HepG2 (cell line): ENCODE measurements around the gene HAUS5. TPM values are rescaled to one million over a fixed set of nuclear protein-coding genes. Genes with fewer than 3 reads are reported as not detected.
"Not testable (repeated sequence)": the region's sequence is repeated elsewhere in the genome, so short reads cannot be mapped to it uniquely, and the experiment has no call there.

Source experiments
- ATAC-seq: fragments of 200-7000 bp; cut with Tn5 transposase; 3 replicates; pipeline ENCODE4 v1.9.1; 2020; ENCODE audit warnings: mild to moderate bottlenecking, moderate library complexity
- BruUV-seq: library from RNA; stranded (reverse); fragments of 400-500 nt; replicated peaks from 2 replicates; lab custom pipeline; 2021; lab: Mats Ljungman, UMichigan
- CTCF ChIA-PET: fragments of 300-600 bp; formaldehyde crosslinking; extraction: SDS; loops from one replicate; lab custom pipeline; 2021; ENCODE audit warnings: low total read pairs, inconsistent platforms, low intra/inter-chr PET ratio; lab: Yijun Ruan, JAX
- POLR2A ChIA-PET: fragments of 350-600 bp; sonication (Branson Sonifier 250); formaldehyde crosslinking; loops from one replicate; lab custom pipeline; 2020; ENCODE audit warnings: antibody characterized with exemption, inconsistent platforms; lab: Yijun Ruan, JAX
- DNase-seq: peaks from one replicate; pipeline ENCODE4 v3.0.0-alpha.2; 2015; ENCODE audit warnings: low spot score
- FAIRE-seq: peaks from 3 replicates; lab custom pipeline; 2011; peaks lifted over from hg19 to GRCh38; lab: Jason Lieb, UNC
- H2AFZ ChIP-seq: one replicate; pipeline ENCODE4 v1.6.1; 2011; ENCODE audit warnings: low read length, inconsistent platforms
- H3K27ac ChIP-seq: fragments of 300-600 bp; 3 replicates; pipeline ENCODE4 v1.8.0; 2011; ENCODE audit warnings: mixed run types, mild to moderate bottlenecking, mixed read lengths, low read length, inconsistent platforms; ENCODE audit not compliant: insufficient read depth; ENCODE audit errors: extremely low read length
- H3K27me3 ChIP-seq, 2 experiments: fragments of 200-600 bp in 1 of 2; 2 replicates in 1 of 2; 3 replicates in 1 of 2; pipeline versions ENCODE4 v1.6.0 to v1.8.0; 2011; ENCODE audit warnings: low read length in 2 of 2, mild to moderate bottlenecking in 2 of 2, moderate library complexity in 2 of 2, inconsistent platforms in 1 of 2; ENCODE audit not compliant: insufficient read depth in 2 of 2, control insufficient read depth in 1 of 2
- H3K36me3 ChIP-seq, 2 experiments: fragments of 200-600 bp in 1 of 2; replicated peaks in 1 of 2; 2 replicates in 1 of 2; 3 replicates in 1 of 2; pipeline versions ENCODE4 v1.5.1 to v1.8.0; 2011; ENCODE audit warnings: low read length in 2 of 2, inconsistent platforms in 1 of 2; ENCODE audit not compliant: insufficient read depth in 2 of 2, control insufficient read depth in 1 of 2
- H3K4me1 ChIP-seq: 2 replicates; pipeline ENCODE4 v1.5.1; 2012; ENCODE audit warnings: low read length, inconsistent platforms; ENCODE audit not compliant: insufficient read depth
- H3K4me2 ChIP-seq: 2 replicates; pipeline ENCODE4 v1.6.0; 2011; ENCODE audit warnings: low read depth, low read length, inconsistent platforms
- H3K4me3 ChIP-seq, 3 experiments: fragments of 200-600 bp in 1 of 3; sonication (generic), shearing (Covaris generic) in 1 of 3; replicated peaks in 1 of 3; 2 replicates each; pipeline ENCODE4 v1.5.1; 2011 to 2016; ENCODE audit warnings: low read length in 3 of 3, inconsistent platforms in 2 of 3, low read depth in 2 of 3, mild to moderate bottlenecking in 2 of 3, control low read depth in 1 of 3, mixed read lengths in 1 of 3; ENCODE audit not compliant: insufficient read depth in 1 of 3
- H3K79me2 ChIP-seq: one replicate; pipeline ENCODE4 v1.6.1; 2011; ENCODE audit warnings: low read length, inconsistent platforms; ENCODE audit not compliant: insufficient read depth
- H3K9ac ChIP-seq: 2 replicates; pipeline ENCODE4 v1.6.0; 2011; ENCODE audit warnings: mild to moderate bottlenecking, low read depth, low read length, inconsistent platforms; ENCODE audit not compliant: insufficient read depth
- H3K9me3 ChIP-seq: 2 replicates; pipeline ENCODE4 v1.5.1; 2012; ENCODE audit warnings: mild to moderate bottlenecking, low read length
- H4K20me1 ChIP-seq: 2 replicates; pipeline ENCODE4 v1.6.0; 2011; ENCODE audit warnings: inconsistent platforms, mild to moderate bottlenecking, low read length, moderate library complexity; ENCODE audit not compliant: insufficient read depth
- KDM2A ChIP-seq: sonication (generic); formaldehyde crosslinking; IDR thresholded peaks from 2 replicates; pipeline ENCODE4 v1.4.0; 2020; ENCODE audit warnings: low read depth, missing genetic modification reagents, borderline replicate concordance
- ZNF180 ChIP-seq: sonication (generic); formaldehyde crosslinking; IDR thresholded peaks from 2 replicates; pipeline ENCODE4 v1.4.0; 2020; ENCODE audit warnings: low read depth, missing genetic modification reagents, borderline replicate concordance
- ZNF296 ChIP-seq: sonication (generic); formaldehyde crosslinking; conservative IDR thresholded peaks from 2 replicates; pipeline ENCODE4 v1.5.0; 2020; ENCODE audit warnings: mild to moderate bottlenecking, missing genetic modification reagents
- ZNF772 ChIP-seq: sonication (generic); formaldehyde crosslinking; IDR thresholded peaks from 2 replicates; pipeline ENCODE4 v1.5.0; 2020; ENCODE audit warnings: mild to moderate bottlenecking, missing genetic modification reagents
- ZSCAN29 ChIP-seq: sonication (generic); formaldehyde crosslinking; conservative IDR thresholded peaks from 2 replicates; pipeline ENCODE4 v1.4.0; 2020; ENCODE audit warnings: mild to moderate bottlenecking, missing genetic modification reagents
- ZXDC ChIP-seq: sonication (generic); formaldehyde crosslinking; IDR thresholded peaks from 2 replicates; pipeline ENCODE4 v1.5.0; 2020; ENCODE audit warnings: mild to moderate bottlenecking, missing genetic modification reagents
- WGBS: methylation state at CpG from one replicate; pipeline ENCODE4 v1.1.6; 2017; ENCODE audit warnings: low lambda C conversion rate; 5-methylcytosine and 5-hydroxymethylcytosine counted together
- in situ Hi-C: cut with HindIII; loops from 2 replicates; pipeline ENCODE4 v1.10.0; 2017; ENCODE audit warnings: low pct_unique_long_range_greater_than_20kb; ENCODE audit not compliant: extremely low pct_ligation_motif_present
- intact Hi-C: fragments of 100-400 bp; cut with micrococcal nuclease; formaldehyde crosslinking; loops from one replicate; pipeline ENCODE4 v1.10.0; 2022; ENCODE audit not compliant: unreplicated experiment
- polyA plus RNA-seq, 8 experiments: library from polyadenylated mRNA; depleted of rRNA in 3 of 8; stranded (reverse) in 7 of 8; unstranded in 1 of 8; fragments of >200 nt; fragmentation: Illumina TruSeq in 4 of 8; extraction: Trizol in 4 of 8; gene quantifications; 2 replicates each; pipeline versions ENCODE4 v1.2.1 to v1.2.3, GENCODE V29; 2011 to 2016; ENCODE audit warnings: low read depth in 4 of 8, missing spikeins in 1 of 8, mixed read lengths in 1 of 8; ENCODE audit not compliant: insufficient read depth in 1 of 8
- total RNA-seq, 5 experiments: library from RNA; depleted of rRNA; stranded (reverse); fragments of >200 nt; fragmentation: Illumina TruSeq; extraction: Trizol; gene quantifications; 2 replicates each; pipeline ENCODE4 v1.2.3, GENCODE V29; 2016; ENCODE audit warnings: low read depth in 1 of 5

HAUS5 gene
- total and polyA plus RNA-seq, 2 of the 13 experiments (the other 11 are each of a cell fraction or from before 2014, with no cell fraction given), result 10.3 to 17.7 TPM

DNA sequence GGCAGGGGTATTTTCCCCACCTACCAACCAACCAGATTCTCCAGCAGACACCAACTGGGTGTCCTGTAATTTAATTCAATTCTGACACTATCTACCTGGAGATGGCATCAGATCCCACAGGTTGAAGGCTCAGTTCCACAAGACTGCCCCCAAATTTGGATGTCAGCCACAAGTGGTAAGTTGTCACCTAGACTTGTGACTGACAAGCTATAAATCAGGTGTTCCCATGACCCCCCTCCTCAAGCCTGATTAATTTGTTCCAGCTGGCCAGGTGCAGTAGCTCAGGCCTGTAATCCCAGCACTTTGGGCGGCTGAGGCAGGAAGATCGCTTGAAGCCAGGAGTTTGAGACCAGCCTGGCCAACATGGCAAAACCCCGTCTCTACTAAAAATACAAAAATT is 10.6 kb upstream of the HAUS5 start (continued):
- no peak for TF ChIP-seq KDM2A (CRISPR knock-in tag)
- TF ChIP-seq ZNF180 (CRISPR knock-in tag), result no peak

DNA sequence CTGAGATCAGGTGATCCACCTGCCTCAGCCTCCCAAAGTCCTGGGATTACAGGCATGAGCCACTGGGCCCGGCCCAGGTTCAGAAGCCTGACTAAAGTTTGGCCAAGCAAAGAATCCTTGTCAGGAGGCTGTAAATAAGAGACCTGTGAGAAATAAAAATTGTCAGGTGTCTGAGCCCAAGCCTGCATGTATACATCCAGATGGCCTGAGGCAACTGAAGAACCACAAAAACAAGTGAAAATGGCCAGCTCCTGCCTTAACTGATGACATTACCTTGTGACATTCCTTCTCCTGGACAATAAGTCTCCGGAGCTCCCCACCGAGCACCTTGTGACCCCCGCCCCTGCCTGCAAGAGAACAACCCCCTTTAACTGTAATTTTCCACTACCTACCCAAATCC is 8.1 kb upstream of the HAUS5 start:
- DNase-seq, FAIRE-seq, ATAC-seq, H4K20me1 ChIP-seq, in situ Hi-C loops, H3K79me2 ChIP-seq, H3K36me3 ChIP-seq, H2AFZ ChIP-seq, CTCF ChIA-PET, intact Hi-C loops: not testable (repeated sequence)
- BruUV-seq, result TSS peak; percentile 99
- WGBS, result 13% methylated on average over 4 of the region's 4 CpGs
- H3K4me2 ChIP-seq, result peak overlapping the region; percentile 76
- TF ChIP-seq ZNF772 (CRISPR knock-in tag) (peak; percentile 12; the same call in 1 of the 2 replicates), ZXDC (CRISPR knock-in tag) (0 out of 2 replicates have a peak, but pooled peaks have one; percentile 46), ZNF296 (CRISPR knock-in tag) (peak; percentile 34; the same call in 1 of the 2 replicates), ZSCAN29 (CRISPR knock-in tag) (0 out of 2 replicates have a peak, but pooled peaks have one; percentile 13)
- peaks cover 23% of the 10 kb centered on the region for H3K9me3 ChIP-seq
- H3K4me1 ChIP-seq, result peaks cover 20% of the 10 kb centered on the region
- POLR2A ChIA-PET, result interaction anchor here (1.0 to 3.0 kb wide), 5 partner anchors 8 to 57 kb away, joined by 5 to 13 read pairs (median 6); partner anchors contain the start of gene COX6B1
- H3K4me3 ChIP-seq, result peak overlapping the region; percentile 19 to 60 (median 46); a peak in 3 of 6 replicates
- peaks cover 0 to 11% of the 10 kb centered on the region in 2 experiments; a peak in 1 of 5 replicates for H3K27me3 ChIP-seq
- H3K27ac ChIP-seq, result peak overlapping the region; percentile 80
- H3K9ac ChIP-seq, result peak overlapping the region; percentile 56
